ENCODE data around the gene HEMGN. TPM values are rescaled to one million over a fixed set of nuclear protein-coding genes. Genes with fewer than 3 reads are reported as not detected.

HEMGN gene
- total and polyA plus RNA-seq, 2 of the 13 experiments (the other 11 are each of a cell fraction or from before 2014, with no cell fraction given) = not detected

GRCh38 chr9:97959585-97959984 is 21.6 kb upstream of the HEMGN start:
- H3K9ac ChIP-seq (ENCODE audit: insufficient read depth, low read depth, low read length) = no peak overlapping the region
- no peak for TF ChIP-seq YY1 (IDR thresholded peaks at IDR 0.05; ENCODE audit: insufficient read depth, insufficient replicate concordance, low read depth, low read length)
- no peak for TF ChIP-seq EP300 (IDR thresholded peaks at IDR 0.05; ENCODE audit: low read depth in 2 of 2, low read length in 2 of 2)
- no peak for TF ChIP-seq EP300 (CRISPR knock-in tag; IDR thresholded peaks at IDR 0.05; ENCODE audit: borderline replicate concordance)
- no peak for TF ChIP-seq GATAD1 (CRISPR knock-in tag; IDR thresholded peaks at IDR 0.05)
- no peak for TF ChIP-seq NPAS2 (CRISPR knock-in tag; IDR thresholded peaks at IDR 0.05; ENCODE audit: borderline replicate concordance)
- TF ChIP-seq SAFB2 (CRISPR knock-in tag; IDR thresholded peaks at IDR 0.05; ENCODE audit: borderline replicate concordance, low read depth) = no peak
- TF ChIP-seq TERF1 (CRISPR knock-in tag; IDR thresholded peaks at IDR 0.05) = no peak
- no peak for TF ChIP-seq SP5 (CRISPR knock-in tag; IDR thresholded peaks at IDR 0.05; ENCODE audit: borderline replicate concordance, low read depth)
- TF ChIP-seq ZBTB33 (CRISPR knock-in tag; IDR thresholded peaks at IDR 0.05) = no peak
- no peak for TF ChIP-seq ZNF17 (CRISPR knock-in tag; IDR thresholded peaks at IDR 0.05)
- TF ChIP-seq KDM5A (IDR thresholded peaks at IDR 0.05; ENCODE audit: borderline replicate concordance, low read length) = no peak
- TF ChIP-seq IRF1 (CRISPR knock-in tag; IDR thresholded peaks at IDR 0.05; ENCODE audit: low read depth) = no peak
- TF ChIP-seq ZNF605 (CRISPR knock-in tag; IDR thresholded peaks at IDR 0.05) = no peak
- no peak for TF ChIP-seq ZNF350 (CRISPR knock-in tag; IDR thresholded peaks at IDR 0.05; ENCODE audit: borderline replicate concordance, low read depth)
- ChIA-PET CTCF (ENCODE audit: low intra/inter-chr PET ratio, low total read pairs) (no interaction called here), POLR2A (interaction anchor here (1.3 kb wide), 1 partner anchor 37 kb away, joined by 4 read pairs; the partner anchor contains the start of gene TRMO)
- H3K4me1 ChIP-seq (ENCODE audit: insufficient read depth, low read length) = no peaks in the 10 kb centered on the region
- H3K79me2 ChIP-seq (ENCODE audit: insufficient read depth, low read length) = no peaks in the 10 kb centered on the region
- H4K20me1 ChIP-seq (ENCODE audit: insufficient read depth, low read length) = no peaks in the 10 kb centered on the region
- no peak for ATAC-seq
- H3K36me3 ChIP-seq (replicated peaks in 1 of 2; ENCODE audit: control insufficient read depth in 1 of 2, insufficient read depth in 2 of 2, low read length in 2 of 2) = no peaks in the 10 kb centered on the region
- no TSS peak for BruUV-seq (replicated peaks)
- H3K27ac ChIP-seq (ENCODE audit: extremely low read length, insufficient read depth, low read length) = no peak overlapping the region
- FAIRE-seq = no peak
- H2AFZ ChIP-seq (ENCODE audit: low read length) = no peak overlapping the region
- H3K9me3 ChIP-seq (ENCODE audit: low read length) = no peaks in the 10 kb centered on the region
- no peak overlapping the region for H3K4me2 ChIP-seq (ENCODE audit: low read depth, low read length)
- in situ Hi-C loops (cut with HindIII; ENCODE audit: extremely low pct_ligation_motif_present, low pct_unique_long_range_greater_than_20kb) = no loop called here
- no peak overlapping the region for H3K4me3 ChIP-seq (replicated peaks in 1 of 3; ENCODE audit: insufficient read depth in 1 of 3, low read depth in 2 of 3, low read length in 3 of 3)
- H3K27me3 ChIP-seq (ENCODE audit: control insufficient read depth in 1 of 2, insufficient read depth in 2 of 2, low read length in 2 of 2) = peaks cover 0 to 22% of the 10 kb centered on the region in 2 experiments; a peak in 2 of 5 replicates
- no peak for DNase-seq (ENCODE audit: low spot score)
- intact Hi-C loops (cut with micrococcal nuclease; ENCODE audit: unreplicated experiment) = no loop called here
